Mesendoderm (in vitro differentiated cells): ENCODE data around the gene SIK1.

Source experiments
- DNase-seq: peaks from one replicate; pipeline ENCODE4 v3.0.0; 2013
- H2AK5ac ChIP-seq: 2 replicates; pipeline ENCODE4 v1.6.1; 2013; ENCODE audit warnings: low read length, inconsistent platforms
- H2BK120ac ChIP-seq: 2 replicates; pipeline ENCODE4 v1.6.1; 2013; ENCODE audit warnings: low read depth, mild to moderate bottlenecking, low read length, moderate library complexity, mixed read lengths
- H2BK15ac ChIP-seq: replicated peaks from 2 replicates; pipeline ENCODE4 v1.6.1; 2013; ENCODE audit warnings: low read depth, mild to moderate bottlenecking, moderate library complexity
- H2BK5ac ChIP-seq: 2 replicates; pipeline ENCODE4 v1.6.1; 2013; ENCODE audit warnings: low read length, inconsistent platforms
- H3K18ac ChIP-seq: 2 replicates; pipeline ENCODE4 v1.6.1; 2013; ENCODE audit warnings: mild to moderate bottlenecking, low read length, mixed read lengths
- H3K23ac ChIP-seq: one replicate; pipeline ENCODE4 v1.6.1; 2013; ENCODE audit warnings: low read length
- H3K27ac ChIP-seq: 2 replicates; pipeline ENCODE4 v1.5.1; 2013; ENCODE audit warnings: low read depth, mild to moderate bottlenecking, inconsistent platforms, low read length, moderate library complexity
- H3K27me3 ChIP-seq: 2 replicates; pipeline ENCODE4 v1.6.1; 2013; ENCODE audit warnings: low read length, control low read depth, mild to moderate bottlenecking, inconsistent platforms; ENCODE audit not compliant: insufficient read depth, poor library complexity
- H3K36me3 ChIP-seq: 2 replicates; pipeline ENCODE4 v1.6.1; 2013; ENCODE audit warnings: low read length, inconsistent platforms; ENCODE audit not compliant: control insufficient read depth, insufficient read depth
- H3K4ac ChIP-seq: one replicate; pipeline ENCODE4 v1.6.1; 2013; ENCODE audit warnings: low read depth, mild to moderate bottlenecking, low read length, moderate library complexity
- H3K4me1 ChIP-seq: 2 replicates; pipeline ENCODE4 v1.6.1; 2013; ENCODE audit warnings: low read depth, low read length, inconsistent platforms; ENCODE audit not compliant: control insufficient read depth
- H3K4me2 ChIP-seq: 2 replicates; pipeline ENCODE4 v1.6.1; 2013; ENCODE audit warnings: low read length
- H3K4me3 ChIP-seq: 2 replicates; pipeline ENCODE4 v1.5.1; 2013; ENCODE audit warnings: mild to moderate bottlenecking, low read length
- H3K56ac ChIP-seq: one replicate; pipeline ENCODE4 v1.6.1; 2013; ENCODE audit warnings: low read length
- H3K79me1 ChIP-seq: 2 replicates; pipeline ENCODE4 v1.6.1; 2013; ENCODE audit warnings: low read length, inconsistent platforms
- H3K79me2 ChIP-seq: 2 replicates; pipeline ENCODE4 v1.6.1; 2013; ENCODE audit warnings: mild to moderate bottlenecking, low read length; ENCODE audit not compliant: control insufficient read depth, insufficient read depth
- H3K9ac ChIP-seq: 2 replicates; pipeline ENCODE4 v1.6.1; 2013; ENCODE audit warnings: low read length, inconsistent platforms
- H4K5ac ChIP-seq: one replicate; pipeline ENCODE4 v1.6.1; 2013; ENCODE audit warnings: low read length
- H4K8ac ChIP-seq: one replicate; pipeline ENCODE4 v1.6.1; 2013; ENCODE audit warnings: low read depth, mild to moderate bottlenecking, control low read depth, low read length, moderate library complexity
- WGBS: extraction: QIAGEN DNeasy Blood & Tissue Kit; methylation state at CpG from one replicate; pipeline ENCODE4 v1.1.7; 2013; ENCODE audit warnings: low lambda C conversion rate, missing lambda C conversion rate; ENCODE audit not compliant: insufficient coverage; ENCODE audit errors: extremely low coverage; 5-methylcytosine and 5-hydroxymethylcytosine counted together

SIK1 gene

DNA sequence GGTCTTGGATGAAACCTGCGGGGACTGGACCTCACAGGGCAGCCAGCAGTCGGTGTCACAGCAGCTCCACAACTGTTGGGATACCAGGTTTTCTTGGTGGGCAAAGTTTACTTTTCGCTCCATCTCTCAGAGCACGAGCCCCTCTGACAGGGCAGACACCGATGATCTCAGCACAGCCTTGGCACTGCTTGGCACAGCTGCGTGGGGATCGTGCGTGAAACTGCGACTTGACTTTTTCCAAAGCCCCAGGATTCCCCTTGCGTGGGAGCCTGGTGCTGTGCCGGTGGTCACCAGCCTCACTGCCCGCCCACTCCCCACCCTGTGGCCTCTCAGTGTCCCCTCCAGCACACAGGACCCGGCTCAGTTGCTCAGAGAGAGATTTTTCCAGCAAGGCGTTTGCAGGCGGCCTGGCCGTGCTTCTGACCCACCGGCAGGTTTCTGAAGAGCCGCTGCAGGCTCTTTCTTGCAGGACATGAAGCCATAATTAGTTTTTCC is 57.3 kb downstream of the SIK1 start:
- no peak overlapping the region for H4K5ac ChIP-seq
- H3K4me3 ChIP-seq: no peak overlapping the region
- no peak overlapping the region for H3K23ac ChIP-seq
- H3K18ac ChIP-seq: no peak overlapping the region
- H3K9ac ChIP-seq: no peak overlapping the region
- no peaks in the 10 kb centered on the region for H3K4me1 ChIP-seq
- no peak overlapping the region for H2BK120ac ChIP-seq
- WGBS: no CpG with 5 or more reads among the region's 18 CpGs
- no peak for DNase-seq
- H3K27ac ChIP-seq: no peak overlapping the region
- H2BK5ac ChIP-seq: no peak overlapping the region
- no peak overlapping the region for H3K56ac ChIP-seq
- H3K27me3 ChIP-seq: no peaks in the 10 kb centered on the region
- H3K79me2 ChIP-seq: no peaks in the 10 kb centered on the region
- H2BK15ac ChIP-seq: no peak overlapping the region
- no peak overlapping the region for H3K4ac ChIP-seq
- H4K8ac ChIP-seq: no peak overlapping the region
- no peaks in the 10 kb centered on the region for H3K79me1 ChIP-seq
- no peak overlapping the region for H2AK5ac ChIP-seq
- H3K4me2 ChIP-seq: no peak overlapping the region
- no peaks in the 10 kb centered on the region for H3K36me3 ChIP-seq

DNA sequence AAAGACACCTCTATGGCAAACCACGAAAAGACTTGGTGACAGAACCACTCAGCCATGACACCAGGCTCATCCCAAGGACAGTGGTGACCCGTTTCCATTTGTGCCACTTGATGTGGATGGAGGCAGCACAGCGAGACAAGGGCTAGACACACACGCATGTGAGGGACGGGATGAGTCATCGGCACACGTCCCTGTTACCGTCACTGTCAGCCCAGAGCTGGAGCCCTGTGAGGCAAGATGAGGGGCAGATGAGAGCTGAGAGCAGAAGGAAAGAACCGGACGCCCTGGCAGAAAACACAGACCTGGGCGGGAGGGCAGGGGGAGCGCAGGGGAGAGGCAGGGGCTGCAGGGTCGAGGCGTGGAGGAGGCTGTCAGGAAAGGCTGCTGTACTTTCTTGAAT is 57.8 kb downstream of the SIK1 start:
- Histone ChIP-seq H3K56ac (no peak overlapping the region), H3K4me1 (no peaks in the 10 kb centered on the region)

DNA sequence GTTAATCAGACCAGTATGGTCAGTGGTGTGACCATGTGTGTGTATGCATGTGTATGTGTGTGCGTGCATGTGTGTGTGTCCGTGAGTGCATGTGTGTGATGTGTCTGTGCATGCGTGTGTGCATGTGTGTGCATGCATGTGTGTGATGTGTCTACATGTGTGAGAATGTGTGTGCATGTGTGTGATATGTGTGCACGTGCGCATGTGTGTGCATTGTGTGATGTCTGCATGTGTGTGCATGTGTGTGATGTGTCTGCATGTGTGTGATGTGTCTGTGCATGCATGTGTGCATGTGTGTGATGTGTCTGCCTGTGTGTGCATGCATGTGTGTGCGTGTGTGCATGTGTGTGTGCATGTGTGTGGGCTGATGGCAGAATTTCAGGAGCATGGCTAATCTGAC is 58.2 kb downstream of the SIK1 start:
- Histone ChIP-seq H2BK15ac (no peak overlapping the region), H4K8ac (no peak overlapping the region), H3K79me1 (no peaks in the 10 kb centered on the region), H4K5ac (no peak overlapping the region), H2AK5ac (no peak overlapping the region), H3K4ac (no peak overlapping the region), H3K27ac (no peak overlapping the region), H2BK120ac (no peak overlapping the region), H3K4me1 (no peaks in the 10 kb centered on the region), H3K36me3 (no peaks in the 10 kb centered on the region), H3K23ac (no peak overlapping the region), H3K18ac (no peak overlapping the region), H2BK5ac (no peak overlapping the region), H3K4me3 (no peak overlapping the region), H3K4me2 (no peak overlapping the region), H3K27me3 (no peaks in the 10 kb centered on the region), H3K56ac (no peak overlapping the region), H3K79me2 (no peaks in the 10 kb centered on the region), H3K9ac (no peak overlapping the region)
- WGBS: no CpG with 5 or more reads among the region's 6 CpGs
- DNase-seq: no peak

More for the DNA sequence above, 57.8 kb downstream of the SIK1 start:
- no peak overlapping the region for H3K18ac ChIP-seq
- no peaks in the 10 kb centered on the region for H3K36me3 ChIP-seq
- no peak overlapping the region for H3K27ac ChIP-seq
- no peaks in the 10 kb centered on the region for H3K27me3 ChIP-seq
- H2BK15ac ChIP-seq: no peak overlapping the region
- no peak overlapping the region for H3K4me2 ChIP-seq
- H2AK5ac ChIP-seq: no peak overlapping the region
- H4K5ac ChIP-seq: no peak overlapping the region
- no peak for DNase-seq
- no CpG with 5 or more reads among the region's 14 CpGs for WGBS
- H4K8ac ChIP-seq: no peak overlapping the region
- H3K23ac ChIP-seq: no peak overlapping the region
- H3K4me3 ChIP-seq: no peak overlapping the region
- H3K79me2 ChIP-seq: no peaks in the 10 kb centered on the region
- H3K4ac ChIP-seq: no peak overlapping the region
- H2BK120ac ChIP-seq: no peak overlapping the region
- no peak overlapping the region for H3K9ac ChIP-seq
- H2BK5ac ChIP-seq: no peak overlapping the region
- no peaks in the 10 kb centered on the region for H3K79me1 ChIP-seq

DNA sequence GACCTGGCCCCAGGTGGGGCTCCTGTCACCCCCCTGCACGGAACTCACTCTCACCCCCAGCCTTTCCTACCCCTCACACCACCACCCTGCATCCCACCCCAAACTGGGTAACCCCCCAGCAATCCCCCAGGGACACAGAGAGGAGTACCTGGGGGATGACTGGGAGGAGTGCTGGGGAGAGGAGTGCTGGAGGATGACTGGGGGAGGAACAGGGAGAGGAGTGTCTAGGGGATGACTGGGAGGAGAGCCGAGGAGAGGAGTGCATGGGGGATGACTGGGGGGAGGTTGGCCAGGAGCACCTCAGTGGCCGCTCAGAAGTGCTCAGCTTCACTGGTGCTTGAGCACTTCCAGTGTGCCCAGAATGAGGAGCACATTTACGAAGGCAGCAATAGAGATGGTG is 59.1 kb downstream of the SIK1 start:
- Histone ChIP-seq H3K23ac (no peak overlapping the region), H3K27me3 (no peaks in the 10 kb centered on the region), H2BK120ac (no peak overlapping the region), H3K18ac (no peak overlapping the region), H3K36me3 (no peaks in the 10 kb centered on the region), H3K79me2 (no peaks in the 10 kb centered on the region), H2AK5ac (no peak overlapping the region), H3K27ac (no peak overlapping the region), H2BK15ac (no peak overlapping the region), H3K56ac (no peak overlapping the region), H3K4ac (no peak overlapping the region), H3K4me1 (no peaks in the 10 kb centered on the region), H4K5ac (no peak overlapping the region), H3K9ac (no peak overlapping the region), H3K4me3 (no peak overlapping the region), H2BK5ac (no peak overlapping the region), H4K8ac (no peak overlapping the region), H3K4me2 (no peak overlapping the region), H3K79me1 (no peaks in the 10 kb centered on the region)
- no CpG with 5 or more reads among the region's 4 CpGs for WGBS
- DNase-seq: no peak

DNA sequence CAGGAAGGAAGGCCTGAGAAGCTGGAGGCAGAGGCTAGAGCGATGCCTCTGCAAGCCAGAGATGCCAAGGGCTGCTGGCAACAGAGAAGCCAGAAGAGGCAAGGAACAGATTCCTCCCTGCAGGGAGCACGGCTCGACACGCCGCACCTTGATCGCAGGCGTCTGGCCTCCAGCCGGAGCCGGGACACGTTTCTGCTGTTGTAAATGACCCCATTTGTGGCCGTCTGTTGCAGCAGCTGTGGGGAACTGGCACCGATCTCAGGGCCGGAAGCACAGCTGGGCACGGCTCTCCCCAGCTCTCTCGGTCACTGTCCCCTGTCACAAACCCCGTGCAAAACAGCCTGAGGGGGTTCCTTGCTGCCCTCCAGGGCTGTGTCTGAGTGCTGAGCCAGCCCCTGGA is 59.6 kb downstream of the SIK1 start:
- Histone ChIP-seq H3K79me2 (no peaks in the 10 kb centered on the region), H3K4me3 (no peak overlapping the region), H3K56ac (no peak overlapping the region), H3K9ac (no peak overlapping the region), H3K36me3 (no peaks in the 10 kb centered on the region), H3K4me1 (no peaks in the 10 kb centered on the region), H3K27me3 (no peaks in the 10 kb centered on the region), H3K18ac (no peak overlapping the region), H3K4ac (no peak overlapping the region), H3K23ac (no peak overlapping the region), H4K5ac (no peak overlapping the region), H3K27ac (no peak overlapping the region), H3K79me1 (no peaks in the 10 kb centered on the region), H2AK5ac (no peak overlapping the region), H4K8ac (no peak overlapping the region), H2BK15ac (no peak overlapping the region), H2BK5ac (no peak overlapping the region), H3K4me2 (no peak overlapping the region), H2BK120ac (no peak overlapping the region)
- no peak for DNase-seq
- no CpG with 5 or more reads among the region's 16 CpGs for WGBS

DNA sequence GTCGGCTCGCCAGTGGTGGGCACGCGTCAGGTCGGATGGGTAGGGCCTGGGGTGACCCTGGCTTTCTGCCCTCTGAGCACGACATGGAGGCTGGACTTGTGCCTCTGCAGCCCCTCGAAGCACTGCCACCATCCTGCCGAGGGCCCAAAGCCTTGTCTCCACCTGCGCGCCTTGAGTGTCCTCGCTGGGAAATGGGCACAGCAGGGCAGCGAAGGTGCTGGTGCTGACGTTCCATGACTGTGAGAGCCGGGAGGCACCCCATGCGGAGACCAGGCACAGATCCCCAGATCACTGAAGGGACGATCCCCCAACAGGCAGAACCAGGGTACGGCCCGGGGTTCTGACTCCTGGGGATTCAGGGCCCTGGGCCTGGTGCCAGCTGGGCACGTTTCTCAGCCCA is 60.3 kb downstream of the SIK1 start:
- DNase-seq: no peak
- no peak overlapping the region for H2BK5ac ChIP-seq
- no peak overlapping the region for H2AK5ac ChIP-seq
- no peak overlapping the region for H3K18ac ChIP-seq
- no peak overlapping the region for H3K4me2 ChIP-seq
- H3K36me3 ChIP-seq: no peaks in the 10 kb centered on the region
- H3K27ac ChIP-seq: no peak overlapping the region
- no peak overlapping the region for H3K56ac ChIP-seq
- no peaks in the 10 kb centered on the region for H3K79me1 ChIP-seq
- no peak overlapping the region for H3K23ac ChIP-seq
- no peak overlapping the region for H2BK15ac ChIP-seq
- no peaks in the 10 kb centered on the region for H3K27me3 ChIP-seq
- H4K8ac ChIP-seq: no peak overlapping the region
- no peak overlapping the region for H3K9ac ChIP-seq
- no peak overlapping the region for H2BK120ac ChIP-seq
- H4K5ac ChIP-seq: no peak overlapping the region
- no peaks in the 10 kb centered on the region for H3K4me1 ChIP-seq
- H3K4ac ChIP-seq: no peak overlapping the region
- H3K79me2 ChIP-seq: no peaks in the 10 kb centered on the region
- WGBS: no CpG with 5 or more reads among the region's 19 CpGs
- H3K4me3 ChIP-seq: no peak overlapping the region
